Stimulated activated CD4-positive, alpha-beta T cell treated with anti-CD3 and anti-CD28 coated beads, Interleukin-2, amount 100 ng/mL, for 24 hours (primary cell): Measurements from ENCODE around the gene ATP11A.

Source experiments
- DNase-seq, 2 donors: peaks; one replicate each; pipeline ENCODE4 v3.0.0-alpha.2; 2020

The ATP11A gene

GRCh38 chr13:112689303-112690245 is at the start of gene ATP11A:
TSS of gene ATP11A (plus strand) at chr13:112690038. CDS start at chr13:112690417, 379 bp downstream.
- peak; percentile 79 to 86 for DNase-seq

GRCh38 chr13:112641456-112642089 is 48.3 kb upstream of the ATP11A start:
- no peak for DNase-seq

- DNase-seq = no peak
These were observed 47.8 kb upstream of the ATP11A start for GRCh38 chr13:112642090-112642460.

GRCh38 chr13:112643759-112644459 is 45.9 kb upstream of the ATP11A start:
- no peak for DNase-seq

- DNase-seq = no peak
These were observed 44.4 kb upstream of the ATP11A start for GRCh38 chr13:112645327-112645914.

- no peak for DNase-seq
These were observed 42.6 kb upstream of the ATP11A start for GRCh38 chr13:112647256-112647655.

GRCh38 chr13:112648101-112648500 is 41.7 kb upstream of the ATP11A start:
- no peak for DNase-seq

- DNase-seq = no peak
These were observed 40.7 kb upstream of the ATP11A start for GRCh38 chr13:112648966-112649690.

GRCh38 chr13:112651311-112651710 is 38.5 kb upstream of the ATP11A start:
- DNase-seq = no peak

- DNase-seq = no peak
These were observed 37.9 kb upstream of the ATP11A start for GRCh38 chr13:112651750-112652511.

- DNase-seq = no peak
These were observed 37.2 kb upstream of the ATP11A start for GRCh38 chr13:112652512-112653070.

- DNase-seq = no peak
These were observed 36.8 kb upstream of the ATP11A start for GRCh38 chr13:112653071-112653470.

- DNase-seq = no peak
These were observed 33.9 kb upstream of the ATP11A start for GRCh38 chr13:112655913-112656312.

GRCh38 chr13:112657850-112658445 is 31.9 kb upstream of the ATP11A start:
- DNase-seq = no peak

- no peak for DNase-seq
These were observed 31.0 kb upstream of the ATP11A start for GRCh38 chr13:112658808-112659207.

- no peak for DNase-seq
These were observed 28.5 kb upstream of the ATP11A start for GRCh38 chr13:112661291-112661690.

GRCh38 chr13:112664501-112665203 is 25.2 kb upstream of the ATP11A start:
- DNase-seq = no peak

- DNase-seq = no peak
These were observed 20.9 kb upstream of the ATP11A start for GRCh38 chr13:112668924-112669323.

- no peak for DNase-seq
These were observed 19.8 kb upstream of the ATP11A start for GRCh38 chr13:112669881-112670499.

GRCh38 chr13:112670864-112671263 is 19.0 kb upstream of the ATP11A start:
- peak in 1 of 2 donors; percentile 8 for DNase-seq
